H9 (cell line): ENCODE results near the gene TP53TG5. TPM values are rescaled to one million over a fixed set of nuclear protein-coding genes. Genes with fewer than 3 reads are reported as not detected.

Experiments
- DNase-seq: peaks from one replicate; pipeline ENCODE4 v3.0.0-alpha.2; 2017
- H2AFZ ChIP-seq: one replicate; pipeline ENCODE4 v1.6.1; 2013; ENCODE audit warnings: mild to moderate bottlenecking, low read length, control low read depth, moderate library complexity
- H2AK5ac ChIP-seq: 2 replicates; pipeline ENCODE4 v1.6.1; 2013; ENCODE audit warnings: low read length, control low read depth, mixed read lengths; ENCODE audit not compliant: insufficient read length
- H2BK120ac ChIP-seq: one replicate; pipeline ENCODE4 v1.6.1; 2013; ENCODE audit warnings: low read depth, mild to moderate bottlenecking, low read length, control low read depth, inconsistent platforms; ENCODE audit not compliant: poor library complexity, severe bottlenecking
- H2BK12ac ChIP-seq: 2 replicates; pipeline ENCODE4 v1.6.1; 2013; ENCODE audit warnings: low read length, control low read depth, mixed read lengths, low read depth; ENCODE audit not compliant: insufficient read length
- H2BK15ac ChIP-seq: 2 replicates; pipeline ENCODE4 v1.6.1; 2013; ENCODE audit warnings: low read depth, low read length, control low read depth
- H2BK20ac ChIP-seq: one replicate; pipeline ENCODE4 v1.6.1; 2013; ENCODE audit warnings: low read depth, mild to moderate bottlenecking, low read length, control low read depth, inconsistent platforms; ENCODE audit not compliant: poor library complexity, severe bottlenecking
- H2BK5ac ChIP-seq: 2 replicates; pipeline ENCODE4 v1.6.1; 2013; ENCODE audit warnings: low read length, control low read depth, mixed read lengths; ENCODE audit not compliant: insufficient read length
- H3K14ac ChIP-seq: 2 replicates; pipeline ENCODE4 v1.6.1; 2013; ENCODE audit warnings: low read length, control low read depth; ENCODE audit not compliant: insufficient read depth
- H3K18ac ChIP-seq: 2 replicates; pipeline ENCODE4 v1.6.1; 2013; ENCODE audit warnings: low read depth, mild to moderate bottlenecking, mixed read lengths, low read length, control low read depth; ENCODE audit not compliant: insufficient read length
- H3K23ac ChIP-seq: 2 replicates; pipeline ENCODE4 v1.6.1; 2013; ENCODE audit warnings: low read length, control low read depth, mixed read lengths, low read depth; ENCODE audit not compliant: insufficient read length
- H3K23me2 ChIP-seq: 2 replicates; pipeline ENCODE4 v1.6.1; 2013; ENCODE audit warnings: low read depth, mild to moderate bottlenecking, mixed read lengths, low read length, control low read depth; ENCODE audit not compliant: insufficient read length, poor library complexity, severe bottlenecking
- H3K27ac ChIP-seq: 2 replicates; pipeline ENCODE4 v1.5.1; 2013; ENCODE audit warnings: low read length, control low read depth, mixed read lengths, low read depth; ENCODE audit not compliant: insufficient read length
- H3K27me3 ChIP-seq: 2 replicates; pipeline ENCODE4 v1.6.1; 2013; ENCODE audit warnings: low read length, control low read depth, inconsistent platforms; ENCODE audit not compliant: insufficient read depth
- H3K4ac ChIP-seq: 2 replicates; pipeline ENCODE4 v1.6.1; 2013; ENCODE audit warnings: low read depth, mild to moderate bottlenecking, control low read depth, inconsistent platforms, low read length, moderate library complexity
- H3K4me1 ChIP-seq: 2 replicates; pipeline ENCODE4 v1.6.1; 2013; ENCODE audit warnings: low read length, control low read depth, inconsistent platforms; ENCODE audit not compliant: insufficient read depth
- H3K4me2 ChIP-seq: 2 replicates; pipeline ENCODE4 v1.6.1; 2013; ENCODE audit warnings: low read length, control low read depth, mixed read lengths; ENCODE audit not compliant: insufficient read length, insufficient read depth
- H3K56ac ChIP-seq: 2 replicates; pipeline ENCODE4 v1.6.1; 2013; ENCODE audit warnings: low read depth, mild to moderate bottlenecking, mixed read lengths, low read length, control low read depth; ENCODE audit not compliant: insufficient read length
- H3K79me1 ChIP-seq: 2 replicates; pipeline ENCODE4 v1.6.1; 2013; ENCODE audit warnings: low read depth, mild to moderate bottlenecking, moderate library complexity, low read length, control low read depth, inconsistent platforms; ENCODE audit not compliant: insufficient read depth, poor library complexity, severe bottlenecking
- H3K79me2 ChIP-seq: 2 replicates; pipeline ENCODE4 v1.6.1; 2013; ENCODE audit warnings: low read length, control low read depth, inconsistent platforms; ENCODE audit not compliant: insufficient read depth
- H3K9ac ChIP-seq: 2 replicates; pipeline ENCODE4 v1.6.1; 2013; ENCODE audit warnings: low read length, control low read depth, mixed read lengths; ENCODE audit not compliant: insufficient read length; ENCODE audit errors: extremely low read depth
- H3K9me3 ChIP-seq: one replicate; pipeline ENCODE4 v1.6.1; 2013; ENCODE audit warnings: low read depth, low read length, inconsistent platforms; ENCODE audit not compliant: control insufficient read depth
- H3T11ph ChIP-seq: one replicate; pipeline ENCODE4 v1.6.1; 2013; ENCODE audit warnings: mild to moderate bottlenecking, low read length, control low read depth, inconsistent platforms
- H4K20me1 ChIP-seq: one replicate; pipeline ENCODE4 v1.6.1; 2013; ENCODE audit not compliant: control insufficient read depth, insufficient read length, insufficient read depth
- H4K5ac ChIP-seq: 2 replicates; pipeline ENCODE4 v1.6.1; 2013; ENCODE audit warnings: low read depth, mild to moderate bottlenecking, mixed read lengths, low read length, control low read depth; ENCODE audit not compliant: insufficient read length
- H4K8ac ChIP-seq: replicated peaks from 2 replicates; pipeline ENCODE4 v1.6.1; 2013; ENCODE audit warnings: low read length, control low read depth, mixed read lengths, low read depth; ENCODE audit not compliant: insufficient read length
- H4K91ac ChIP-seq: 2 replicates; pipeline ENCODE4 v1.6.1; 2013; ENCODE audit warnings: low read depth, mild to moderate bottlenecking, moderate library complexity, mixed read lengths, low read length, control low read depth; ENCODE audit not compliant: insufficient read length
- H3K27ac Mint-ChIP-seq, 3 experiments: 2 replicates in 2 of 3; 3 replicates in 1 of 3; pipeline ENCODE4 v1.8.0; 2020 to 2021; ENCODE audit warnings: mixed read lengths in 3 of 3, mild to moderate bottlenecking in 1 of 3, moderate library complexity in 1 of 3
- H3K27me3 Mint-ChIP-seq: 2 replicates; pipeline ENCODE4 v1.8.0; 2021; ENCODE audit warnings: low read depth, mild to moderate bottlenecking, moderate library complexity, mixed read lengths
- H3K36me3 Mint-ChIP-seq, 3 experiments: 2 replicates in 2 of 3; 3 replicates in 1 of 3; pipeline ENCODE4 v1.8.0; 2020 to 2021; ENCODE audit warnings: low read depth in 3 of 3, mixed read lengths in 3 of 3; ENCODE audit not compliant: insufficient read depth in 1 of 3
- H3K4me1 Mint-ChIP-seq, 2 experiments: 2 replicates each; pipeline ENCODE4 v1.8.0; 2020; ENCODE audit warnings: mixed read lengths in 2 of 2
- H3K4me3 Mint-ChIP-seq, 2 experiments: 2 replicates in 1 of 2; 3 replicates in 1 of 2; pipeline ENCODE4 v1.8.0; 2020 to 2021; ENCODE audit warnings: mild to moderate bottlenecking in 2 of 2, mixed read lengths in 2 of 2, moderate library complexity in 1 of 2
- H3K9me3 Mint-ChIP-seq, 2 experiments: 2 replicates in 1 of 2; 3 replicates in 1 of 2; pipeline ENCODE4 v1.8.0; 2020; ENCODE audit warnings: mild to moderate bottlenecking in 2 of 2, mixed read lengths in 2 of 2, moderate library complexity in 1 of 2
- CTCF ChIP-seq: fragments of 200-600 bp; sonication (generic); conservative IDR thresholded peaks from 3 replicates; pipeline ENCODE4 v1.8.0; 2021; ENCODE audit warnings: antibody characterized with exemption, mild to moderate bottlenecking
- WGBS: extraction: QIAGEN DNeasy Blood & Tissue Kit; methylation state at CpG from one replicate; pipeline ENCODE4 v1.1.7; 2013; ENCODE audit warnings: missing lambda C conversion rate, low lambda C conversion rate, mixed read lengths; ENCODE audit not compliant: insufficient read length; ENCODE audit errors: extremely low coverage; 5-methylcytosine and 5-hydroxymethylcytosine counted together
- total RNA-seq: library from RNA; stranded (reverse); gene quantifications from 2 replicates; pipeline ENCODE4 v1.2.1, GENCODE V29; 2021

TP53TG5 gene
- total RNA-seq, 1 experiment from 2014 or later, result not detected

GRCh38 chr20:45416917-45417316 lies 38.8 kb upstream of the TP53TG5 start:
- no peak overlapping the region for H3K9ac ChIP-seq
- H4K91ac ChIP-seq, result no peak overlapping the region
- no peak overlapping the region for H2AFZ ChIP-seq
- no peak overlapping the region for H3K23ac ChIP-seq
- Mint-ChIP-seq H3K9me3 (no peaks in the 10 kb centered on the region), H3K36me3 (peaks cover 16 to 28% (median 22%) of the 10 kb centered on the region in 3 experiments; a peak in 6 of 7 replicates), H3K27me3 (peaks cover 5% of the 10 kb centered on the region), H3K4me1 (peaks cover 8 to 11% of the 10 kb centered on the region in 2 experiments), H3K27ac (no peak overlapping the region), H3K4me3 (peak overlapping the region; percentile 94 to 95)
- no peak overlapping the region for H3K14ac ChIP-seq
- H3K18ac ChIP-seq, result no peak overlapping the region
- H4K20me1 ChIP-seq, result no peaks in the 10 kb centered on the region
- no peak for TF ChIP-seq CTCF
- no peak overlapping the region for H4K8ac ChIP-seq
- H3K4ac ChIP-seq, result no peak overlapping the region
- peaks cover 2% of the 10 kb centered on the region; the same call in 1 of the 2 replicates for H3K79me2 ChIP-seq
- H3K56ac ChIP-seq, result no peak overlapping the region
- H3K27me3 ChIP-seq, result no peaks in the 10 kb centered on the region
- H2BK120ac ChIP-seq, result no peak overlapping the region
- WGBS, result no CpG with 5 or more reads among the region's 2 CpGs
- peaks cover 7% of the 10 kb centered on the region for H3K23me2 ChIP-seq
- no peak overlapping the region for H2AK5ac ChIP-seq
- H2BK5ac ChIP-seq, result no peak overlapping the region
- H3K4me2 ChIP-seq, result peak overlapping the region; percentile 94
- H3K27ac ChIP-seq, result no peak overlapping the region
- H3K4me1 ChIP-seq, result no peaks in the 10 kb centered on the region; the same call in 1 of the 2 replicates
- no peak overlapping the region for H2BK12ac ChIP-seq
- H3K79me1 ChIP-seq, result no peaks in the 10 kb centered on the region
- DNase-seq, result no peak
- no peaks in the 10 kb centered on the region for H3K9me3 ChIP-seq
- H2BK20ac ChIP-seq, result no peak overlapping the region
- no peak overlapping the region for H3T11ph ChIP-seq
- no peak overlapping the region for H2BK15ac ChIP-seq
- H4K5ac ChIP-seq, result no peak overlapping the region
